GM10248 (cell line): Measurements from ENCODE around the gene STARD5.

ENCODE experiments used
- CTCF ChIA-PET: fragments of 300-600 bp; sonication (Branson Sonifier 250); formaldehyde crosslinking; extraction: SDS; loops from one replicate; lab custom pipeline; 2021; ENCODE audit warnings: antibody characterized with exemption; lab: Yijun Ruan, JAX
- POLR2A ChIA-PET: fragments of 350-650 bp; sonication (Branson Sonifier 250); formaldehyde crosslinking; extraction: SDS; loops from one replicate; lab custom pipeline; 2020; ENCODE audit warnings: antibody characterized with exemption; lab: Yijun Ruan, JAX
- DNase-seq: peaks from one replicate; pipeline ENCODE4 v3.0.0; 2012; ENCODE audit errors: extremely low spot score
- CTCF ChIP-seq: IDR thresholded peaks from 2 replicates; pipeline ENCODE4 v1.5.1; 2012; ENCODE audit warnings: mild to moderate bottlenecking, low read depth; ENCODE audit errors: extremely low read depth, missing control alignments, control extremely low read depth

The STARD5 gene

DNA sequence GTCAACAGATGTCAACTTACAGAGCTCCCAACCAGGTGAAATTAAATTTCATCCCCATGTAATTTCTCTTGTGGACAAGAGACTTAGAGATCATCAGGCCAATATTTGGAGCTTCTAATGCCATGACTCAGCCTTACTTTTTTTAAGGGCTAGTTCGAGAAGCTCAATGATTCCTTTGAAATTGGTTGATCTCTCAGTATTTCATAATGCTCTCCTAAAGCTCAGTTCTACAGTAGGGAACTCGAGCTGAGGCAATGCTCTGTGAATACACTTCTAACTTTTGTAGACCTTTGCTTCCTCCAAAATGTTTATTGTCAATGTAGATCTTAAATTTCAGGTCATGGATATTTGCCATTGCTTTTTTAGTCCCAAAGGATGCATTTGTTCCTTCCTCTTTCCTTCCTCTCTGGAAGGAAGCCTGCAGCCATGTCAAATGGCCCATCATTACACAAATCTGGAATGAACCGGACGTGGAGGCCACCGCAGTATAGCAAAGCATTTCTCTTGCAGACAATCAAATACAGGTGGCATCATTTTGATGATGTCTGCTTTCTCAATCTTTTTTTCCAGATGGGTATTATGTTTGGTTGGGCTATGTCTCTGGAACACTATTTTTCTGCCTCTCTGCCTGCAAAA is 28.3 kb downstream of the STARD5 start:
- TF ChIP-seq CTCF: no peak
- ChIA-PET POLR2A (interaction anchor here (1.1 kb wide), 1 partner anchor 29 kb away, joined by 3 read pairs; the partner anchor contains the start of gene STARD5), CTCF (interaction anchor here (0.8 to 7.9 kb wide), 10 partner anchors 8 to 32 kb away, joined by 3 to 73 read pairs (median 4); partner anchors contain the start of gene STARD5)
- DNase-seq: no peak

DNA sequence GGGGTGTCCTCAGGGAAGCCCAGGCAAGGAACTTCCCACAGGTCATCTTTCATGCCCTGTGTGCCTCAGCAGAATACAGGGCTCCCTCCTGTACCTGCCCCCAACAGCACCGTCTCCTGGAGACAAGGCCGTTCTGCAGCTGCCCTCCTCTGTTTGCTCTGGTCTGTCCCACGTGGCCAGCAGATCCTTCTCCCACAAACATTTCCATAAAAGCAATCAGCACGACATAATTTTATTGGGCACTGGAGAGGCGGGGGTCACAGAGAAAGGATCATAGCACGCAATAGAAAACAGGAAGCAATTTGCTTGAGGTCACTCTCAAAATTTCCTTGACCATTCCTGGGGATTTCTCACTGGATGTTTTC is 29.4 kb downstream of the STARD5 start:
- ChIA-PET CTCF (interaction anchor here (1.3 to 7.9 kb wide), 6 partner anchors 7 to 34 kb away, joined by 3 to 73 read pairs (median 30); no protein-coding TSS in a partner anchor), POLR2A (no interaction called here)
- peak; percentile 61 for TF ChIP-seq CTCF
- no peak for DNase-seq

DNA sequence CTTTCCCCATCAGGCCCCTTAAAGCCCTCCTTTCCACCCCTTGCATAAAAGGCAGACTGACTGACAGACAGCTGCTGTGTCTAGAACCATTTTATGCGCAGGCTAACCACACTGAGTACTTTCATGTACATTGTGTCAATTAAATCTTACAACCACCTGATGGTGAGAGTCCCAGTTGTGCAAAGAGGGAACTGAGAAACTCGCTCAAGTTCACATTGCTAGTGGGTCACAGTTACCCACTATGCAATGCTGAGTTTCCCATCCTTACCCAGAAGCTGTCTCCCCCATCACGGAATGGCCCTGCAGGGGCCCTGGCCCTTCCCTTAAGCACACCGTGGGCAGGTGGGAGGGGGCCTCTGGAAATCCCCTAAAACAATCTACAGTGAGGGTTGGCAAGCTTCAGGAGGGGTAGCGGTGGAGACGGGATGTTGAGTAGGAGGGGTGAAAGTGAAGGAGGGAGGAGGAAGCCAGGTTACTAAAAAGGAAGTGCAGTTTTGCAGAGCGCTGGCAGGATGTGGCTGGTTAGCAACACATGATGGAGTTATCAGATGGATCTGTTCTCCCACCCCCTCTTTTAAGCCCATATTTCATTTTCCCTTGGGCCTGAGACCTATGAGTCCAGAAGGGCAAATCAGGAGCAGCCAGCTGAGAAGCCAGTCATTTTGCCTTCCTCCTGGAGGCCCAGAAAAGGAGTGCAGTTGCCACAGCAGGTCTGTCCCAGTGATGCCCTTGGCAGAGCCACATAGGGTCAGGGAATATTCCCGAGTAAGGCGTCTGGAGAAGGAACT is 30.0 kb downstream of the STARD5 start:
- peak; percentile 75 for DNase-seq
- CTCF ChIA-PET: interaction anchor here (1.3 to 7.9 kb wide), 7 partner anchors 8 to 34 kb away, joined by 3 to 73 read pairs (median 35); no protein-coding TSS in a partner anchor

GRCh38 chr15:81292523-81293001 is 31.4 kb downstream of the STARD5 start:
- TF ChIP-seq CTCF: no peak
- ChIA-PET POLR2A (interaction anchor here (1.4 to 3.4 kb wide), 2 partner anchors 9 to 31 kb away, joined by 8 to 19 read pairs; partner anchors contain the start of gene STARD5), CTCF (interaction anchor here (0.8 to 7.9 kb wide), 13 partner anchors 9 to 186 kb away, joined by 3 to 73 read pairs (median 7); no protein-coding TSS in a partner anchor)

More for the DNA sequence above, 30.0 kb downstream of the STARD5 start:
- TF ChIP-seq CTCF: no peak
- POLR2A ChIA-PET: interaction anchor here (0.5 to 3.4 kb wide), 3 partner anchors 8 to 30 kb away, joined by 3 to 19 read pairs (median 3); partner anchors contain the start of gene STARD5

GRCh38 chr15:81291916-81292522 is 31.9 kb downstream of the STARD5 start:
- POLR2A ChIA-PET: interaction anchor here (1.4 to 3.4 kb wide), 2 partner anchors 10 to 32 kb away, joined by 8 to 19 read pairs; partner anchors contain the start of gene STARD5
- no peak for TF ChIP-seq CTCF
- CTCF ChIA-PET: interaction anchor here (0.8 to 7.9 kb wide), 15 partner anchors 10 to 185 kb away, joined by 3 to 73 read pairs (median 5); partner anchors contain the start of gene STARD5
- DNase-seq: no peak

More at GRCh38 chr15:81292523-81293001, 31.4 kb downstream of the STARD5 start:
- DNase-seq: peak; percentile 70

DNA sequence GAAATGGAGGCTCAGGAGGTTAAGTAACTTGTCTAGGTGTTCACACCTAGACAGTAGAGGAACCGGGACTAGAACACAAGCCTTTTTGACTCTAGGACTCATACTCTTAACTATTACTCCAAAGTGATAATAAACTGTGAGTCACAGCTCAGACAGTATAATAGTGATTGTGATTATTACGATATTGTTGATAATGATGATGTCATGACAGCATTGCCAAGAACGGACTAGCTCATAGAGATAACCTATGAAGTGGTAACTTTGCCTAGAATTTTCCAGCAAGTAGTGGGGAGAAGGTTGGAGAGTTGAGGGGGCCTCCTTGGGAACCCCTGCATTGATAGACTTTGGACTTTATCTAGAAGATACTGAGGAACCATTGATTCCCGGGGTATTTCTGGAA is 34.0 kb downstream of the STARD5 start:
- no peak for DNase-seq
- ChIA-PET POLR2A (no interaction called here), CTCF (interaction anchor here (1.7 to 7.9 kb wide), 6 partner anchors 8 to 45 kb away, joined by 5 to 73 read pairs (median 37); no protein-coding TSS in a partner anchor)
- TF ChIP-seq CTCF: no peak
